Cardiac fibroblast (primary cell): ENCODE data around the gene SET.
A peak's percentile ranks its signal among the peaks of the same experiment; 100 is the strongest.

Source experiments
- DNase-seq, 2 donors: peaks; one replicate each; pipeline versions ENCODE4 v3.0.0 to v3.0.0-alpha.2; 2010; ENCODE audit warnings: low read depth in 2 of 2
- H3K4me3 ChIP-seq, 2 donors: replicated peaks in 1 of 2; 1 replicate in 1 of 2; 2 replicates in 1 of 2; pipeline ENCODE4 v1.5.1; 2011; ENCODE audit warnings: low read depth in 2 of 2, low read length in 2 of 2, mild to moderate bottlenecking in 2 of 2, moderate library complexity in 1 of 2
- TF ChIP-seq, protein P1 (sequence below): IDR thresholded peaks from one replicate; pipeline ENCODE4 v1.5.1; 2011; ENCODE audit warnings: low read depth, mild to moderate bottlenecking, low read length, inconsistent platforms

SET gene

DNA sequence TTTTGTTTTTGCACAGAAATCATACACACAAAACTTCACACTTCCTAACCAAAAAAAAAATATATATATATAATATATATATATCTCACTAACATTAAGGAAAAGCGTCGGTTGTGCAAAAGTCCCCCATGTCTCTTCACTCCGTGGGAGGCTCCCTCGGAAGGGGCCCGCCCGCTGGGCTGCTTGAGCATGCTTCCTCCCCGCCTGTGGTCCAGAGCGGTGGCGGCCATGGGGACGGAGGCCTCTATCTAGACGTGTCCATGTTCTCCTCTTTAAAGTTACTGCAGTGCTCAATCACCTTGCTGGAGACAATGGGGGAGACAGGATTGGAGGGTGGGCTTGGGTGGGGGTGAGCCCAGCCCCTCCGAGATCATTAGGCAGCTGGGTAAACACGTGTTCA lies 42.1 kb downstream of the SET start:
- no peak for DNase-seq
- H3K4me3 ChIP-seq: no peak overlapping the region
- TF ChIP-seq, protein P1, sequence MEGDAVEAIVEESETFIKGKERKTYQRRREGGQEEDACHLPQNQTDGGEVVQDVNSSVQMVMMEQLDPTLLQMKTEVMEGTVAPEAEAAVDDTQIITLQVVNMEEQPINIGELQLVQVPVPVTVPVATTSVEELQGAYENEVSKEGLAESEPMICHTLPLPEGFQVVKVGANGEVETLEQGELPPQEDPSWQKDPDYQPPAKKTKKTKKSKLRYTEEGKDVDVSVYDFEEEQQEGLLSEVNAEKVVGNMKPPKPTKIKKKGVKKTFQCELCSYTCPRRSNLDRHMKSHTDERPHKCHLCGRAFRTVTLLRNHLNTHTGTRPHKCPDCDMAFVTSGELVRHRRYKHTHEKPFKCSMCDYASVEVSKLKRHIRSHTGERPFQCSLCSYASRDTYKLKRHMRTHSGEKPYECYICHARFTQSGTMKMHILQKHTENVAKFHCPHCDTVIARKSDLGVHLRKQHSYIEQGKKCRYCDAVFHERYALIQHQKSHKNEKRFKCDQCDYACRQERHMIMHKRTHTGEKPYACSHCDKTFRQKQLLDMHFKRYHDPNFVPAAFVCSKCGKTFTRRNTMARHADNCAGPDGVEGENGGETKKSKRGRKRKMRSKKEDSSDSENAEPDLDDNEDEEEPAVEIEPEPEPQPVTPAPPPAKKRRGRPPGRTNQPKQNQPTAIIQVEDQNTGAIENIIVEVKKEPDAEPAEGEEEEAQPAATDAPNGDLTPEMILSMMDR: no peak

DNA sequence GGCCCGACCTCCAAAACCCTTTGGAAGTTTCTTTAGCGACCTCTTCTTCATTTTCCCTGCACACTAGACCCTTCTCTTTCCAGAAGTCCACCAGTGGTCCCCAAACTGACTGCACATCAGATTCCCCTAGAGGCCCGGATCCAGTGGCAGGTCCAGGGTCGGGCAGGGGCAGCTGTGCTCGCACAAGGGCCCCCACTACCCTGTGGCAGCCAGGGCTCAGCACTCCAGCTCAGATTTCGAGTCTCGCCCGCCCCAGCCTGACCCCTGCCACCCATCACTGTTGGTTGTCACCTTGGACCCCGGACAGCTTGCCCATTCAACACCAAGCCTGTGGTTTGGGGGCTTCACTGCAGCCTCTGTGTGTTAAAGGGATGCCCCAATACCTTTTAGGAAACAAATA lies 42.7 kb downstream of the SET start:
- H3K4me3 ChIP-seq: no peak overlapping the region
- no peak for DNase-seq
- TF ChIP-seq, protein P1: no peak

- H3K4me3 ChIP-seq: no peak overlapping the region
- no peak for DNase-seq
- TF ChIP-seq, protein P1: no peak
Measured at GRCh38 chr9:128732576-128732975, 43.6 kb downstream of the SET start.

DNA sequence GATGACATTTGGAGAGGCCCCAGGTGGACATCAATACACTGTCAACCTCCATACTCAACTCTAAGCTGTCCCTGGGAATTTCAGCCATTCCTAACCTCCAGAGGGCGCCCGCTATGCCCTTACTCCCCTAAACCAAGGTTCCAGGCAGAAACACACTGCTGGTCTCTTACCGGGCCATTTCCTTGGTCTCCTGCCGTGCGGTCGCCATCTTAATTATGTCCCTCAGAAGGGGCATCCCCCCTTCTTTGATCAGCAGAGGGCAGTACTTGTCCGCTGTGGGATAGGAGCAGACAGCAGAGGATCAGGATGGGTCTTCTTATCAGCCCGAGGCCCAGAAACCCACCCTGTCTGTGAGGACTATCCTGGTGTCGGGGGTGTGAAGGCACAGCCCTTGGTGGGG lies 44.2 kb downstream of the SET start:
- no peak overlapping the region for H3K4me3 ChIP-seq
- TF ChIP-seq, protein P1: peak; percentile 76
- DNase-seq: peak; percentile 87 to 88

GRCh38 chr9:128735373-128735772 lies 46.4 kb downstream of the SET start:
- TF ChIP-seq, protein P1: no peak
- no peak overlapping the region for H3K4me3 ChIP-seq
- no peak for DNase-seq

- TF ChIP-seq, protein P1: no peak
- H3K4me3 ChIP-seq: no peak overlapping the region
- DNase-seq: no peak
Measured at GRCh38 chr9:128742401-128742800, 53.4 kb downstream of the SET start.

GRCh38 chr9:128743421-128743820 lies 54.4 kb downstream of the SET start:
- H3K4me3 ChIP-seq: no peak overlapping the region
- DNase-seq: no peak
- TF ChIP-seq, protein P1: no peak
